Testis (tissue), 2 donors: ENCODE data around the gene RFC5.

Source experiments
- POLR2A ChIP-seq: fragments of 450-650 bp; IDR thresholded peaks from one replicate; pipeline ENCODE4 v1.6.1; 2017; ENCODE audit warnings: antibody characterized with exemption, mild to moderate bottlenecking, moderate library complexity
- TF ChIP-seq, protein P1 (sequence below), 3 experiments: fragments of 450-650 bp in 2 of 3; fragments of 200-600 bp in 1 of 3; sonication (generic) in 1 of 3; IDR thresholded peaks; one replicate each; pipeline ENCODE4 v1.5.1; 2016 to 2019; ENCODE audit warnings: antibody characterized with exemption in 3 of 3, mild to moderate bottlenecking in 2 of 3, moderate library complexity in 1 of 3

DNA sequence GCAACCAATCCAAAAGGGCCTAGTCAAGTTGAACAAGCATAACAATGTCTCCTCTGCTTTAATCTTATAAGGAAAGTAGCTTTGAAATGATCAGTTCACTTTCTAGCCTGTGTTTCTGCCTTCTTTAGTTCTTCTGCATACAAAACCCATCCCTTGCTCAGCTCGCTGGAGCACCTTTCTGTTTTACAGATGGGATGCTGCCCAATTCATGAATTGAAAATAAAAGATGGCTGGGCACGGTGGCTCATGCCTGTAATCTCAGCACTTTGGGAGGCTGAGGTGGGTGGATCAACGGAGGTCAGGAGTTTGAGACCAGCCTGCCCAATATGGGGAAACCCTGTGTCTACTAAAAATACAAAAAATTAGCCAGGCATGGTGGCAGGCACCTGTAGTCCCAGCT, 4.5 kb upstream of the RFC5 start:
- TF ChIP-seq, protein P1, sequence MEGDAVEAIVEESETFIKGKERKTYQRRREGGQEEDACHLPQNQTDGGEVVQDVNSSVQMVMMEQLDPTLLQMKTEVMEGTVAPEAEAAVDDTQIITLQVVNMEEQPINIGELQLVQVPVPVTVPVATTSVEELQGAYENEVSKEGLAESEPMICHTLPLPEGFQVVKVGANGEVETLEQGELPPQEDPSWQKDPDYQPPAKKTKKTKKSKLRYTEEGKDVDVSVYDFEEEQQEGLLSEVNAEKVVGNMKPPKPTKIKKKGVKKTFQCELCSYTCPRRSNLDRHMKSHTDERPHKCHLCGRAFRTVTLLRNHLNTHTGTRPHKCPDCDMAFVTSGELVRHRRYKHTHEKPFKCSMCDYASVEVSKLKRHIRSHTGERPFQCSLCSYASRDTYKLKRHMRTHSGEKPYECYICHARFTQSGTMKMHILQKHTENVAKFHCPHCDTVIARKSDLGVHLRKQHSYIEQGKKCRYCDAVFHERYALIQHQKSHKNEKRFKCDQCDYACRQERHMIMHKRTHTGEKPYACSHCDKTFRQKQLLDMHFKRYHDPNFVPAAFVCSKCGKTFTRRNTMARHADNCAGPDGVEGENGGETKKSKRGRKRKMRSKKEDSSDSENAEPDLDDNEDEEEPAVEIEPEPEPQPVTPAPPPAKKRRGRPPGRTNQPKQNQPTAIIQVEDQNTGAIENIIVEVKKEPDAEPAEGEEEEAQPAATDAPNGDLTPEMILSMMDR (IDR thresholded peaks at IDR 0.05): no peak
- TF ChIP-seq POLR2A: no peak
